HepG2 (cell line): ENCODE measurements around the gene IKZF4. TPM values are rescaled to one million over a fixed set of nuclear protein-coding genes. Genes with fewer than 3 reads are reported as not detected.

Experiments
- AKNA ChIP-seq: sonication (generic); formaldehyde crosslinking; IDR thresholded peaks from 2 replicates; pipeline ENCODE4 v1.4.0; 2020; ENCODE audit warnings: missing genetic modification reagents, borderline replicate concordance
- DRAP1 ChIP-seq: IDR thresholded peaks from 2 replicates; pipeline ENCODE4 v1.6.1; 2016; ENCODE audit warnings: missing genetic modification reagents, missing compliant biosample characterization
- EED ChIP-seq: sonication (generic); formaldehyde crosslinking; IDR thresholded peaks from 2 replicates; pipeline ENCODE4 v1.5.0; 2020; ENCODE audit warnings: mild to moderate bottlenecking, missing genetic modification reagents
- HINFP ChIP-seq: sonication (generic); formaldehyde crosslinking; IDR thresholded peaks from 2 replicates; pipeline ENCODE4 v1.4.0; 2020; ENCODE audit warnings: low read depth, mild to moderate bottlenecking, missing genetic modification reagents
- HNF4G ChIP-seq, 2 experiments: sonication (generic) in 1 of 2; formaldehyde crosslinking in 1 of 2; IDR thresholded peaks; 2 replicates each; pipeline versions ENCODE4 v1.4.0 to v1.6.1; 2011 to 2020; ENCODE audit warnings: borderline replicate concordance in 2 of 2, low read depth in 2 of 2, mild to moderate bottlenecking in 2 of 2, low read length in 1 of 2, missing genetic modification reagents in 1 of 2, moderate library complexity in 1 of 2
- ISL2 ChIP-seq: sonication (generic); formaldehyde crosslinking; IDR thresholded peaks from 2 replicates; pipeline ENCODE4 v1.5.0; 2020; ENCODE audit warnings: missing genetic modification reagents
- MLXIP ChIP-seq: sonication (generic); formaldehyde crosslinking; IDR thresholded peaks from 2 replicates; pipeline ENCODE4 v1.9.0; 2021; ENCODE audit warnings: missing genetic modification reagents, borderline replicate concordance
- PLRG1 ChIP-seq: fragments of 450-650 bp; conservative IDR thresholded peaks from 2 replicates; pipeline ENCODE4 v1.6.1; 2016
- SMARCC2 ChIP-seq: fragments of 450-650 bp; IDR thresholded peaks from 2 replicates; pipeline ENCODE4 v1.6.1; 2017; ENCODE audit warnings: antibody characterized with exemption, mild to moderate bottlenecking
- ZKSCAN1 ChIP-seq: fragments of 150-350 bp; IDR thresholded peaks from 2 replicates; pipeline ENCODE4 v1.6.1; 2014; ENCODE audit warnings: low read length
- ZNF614 ChIP-seq: IDR thresholded peaks from 2 replicates; pipeline ENCODE4 v1.6.1; 2018; ENCODE audit warnings: missing biosample characterization, missing genetic modification reagents, inconsistent platforms, borderline replicate concordance
- ZSCAN20 ChIP-seq: sonication (generic); formaldehyde crosslinking; IDR thresholded peaks from 2 replicates; pipeline ENCODE4 v1.4.0; 2020; ENCODE audit warnings: missing genetic modification reagents, mild to moderate bottlenecking, borderline replicate concordance
- polyA plus RNA-seq, 8 experiments: library from polyadenylated mRNA; depleted of rRNA in 3 of 8; stranded (reverse) in 7 of 8; unstranded in 1 of 8; fragments of >200 nt; fragmentation: Illumina TruSeq in 4 of 8; extraction: Trizol in 4 of 8; gene quantifications; 2 replicates each; pipeline versions ENCODE4 v1.2.1 to v1.2.3, GENCODE V29; 2011 to 2016; ENCODE audit warnings: low read depth in 4 of 8, missing spikeins in 1 of 8, mixed read lengths in 1 of 8; ENCODE audit not compliant: insufficient read depth in 1 of 8
- total RNA-seq, 5 experiments: library from RNA; depleted of rRNA; stranded (reverse); fragments of >200 nt; fragmentation: Illumina TruSeq; extraction: Trizol; gene quantifications; 2 replicates each; pipeline ENCODE4 v1.2.3, GENCODE V29; 2016; ENCODE audit warnings: low read depth in 1 of 5
- TF ChIP-seq, protein P1 (sequence below): sonication (generic); formaldehyde crosslinking; IDR thresholded peaks from 2 replicates; pipeline ENCODE4 v1.4.0; 2020; ENCODE audit warnings: missing genetic modification reagents

Gene IKZF4
- total and polyA plus RNA-seq, 2 of the 13 experiments (the other 11 are each of a cell fraction or from before 2014, with no cell fraction given) = 0.58 to 2.2 TPM

GRCh38 chr12:56079723-56080555 is 59.1 kb downstream of the IKZF4 start, which contains the start of gene ERBB3 (continued):
- TF ChIP-seq, protein P1, sequence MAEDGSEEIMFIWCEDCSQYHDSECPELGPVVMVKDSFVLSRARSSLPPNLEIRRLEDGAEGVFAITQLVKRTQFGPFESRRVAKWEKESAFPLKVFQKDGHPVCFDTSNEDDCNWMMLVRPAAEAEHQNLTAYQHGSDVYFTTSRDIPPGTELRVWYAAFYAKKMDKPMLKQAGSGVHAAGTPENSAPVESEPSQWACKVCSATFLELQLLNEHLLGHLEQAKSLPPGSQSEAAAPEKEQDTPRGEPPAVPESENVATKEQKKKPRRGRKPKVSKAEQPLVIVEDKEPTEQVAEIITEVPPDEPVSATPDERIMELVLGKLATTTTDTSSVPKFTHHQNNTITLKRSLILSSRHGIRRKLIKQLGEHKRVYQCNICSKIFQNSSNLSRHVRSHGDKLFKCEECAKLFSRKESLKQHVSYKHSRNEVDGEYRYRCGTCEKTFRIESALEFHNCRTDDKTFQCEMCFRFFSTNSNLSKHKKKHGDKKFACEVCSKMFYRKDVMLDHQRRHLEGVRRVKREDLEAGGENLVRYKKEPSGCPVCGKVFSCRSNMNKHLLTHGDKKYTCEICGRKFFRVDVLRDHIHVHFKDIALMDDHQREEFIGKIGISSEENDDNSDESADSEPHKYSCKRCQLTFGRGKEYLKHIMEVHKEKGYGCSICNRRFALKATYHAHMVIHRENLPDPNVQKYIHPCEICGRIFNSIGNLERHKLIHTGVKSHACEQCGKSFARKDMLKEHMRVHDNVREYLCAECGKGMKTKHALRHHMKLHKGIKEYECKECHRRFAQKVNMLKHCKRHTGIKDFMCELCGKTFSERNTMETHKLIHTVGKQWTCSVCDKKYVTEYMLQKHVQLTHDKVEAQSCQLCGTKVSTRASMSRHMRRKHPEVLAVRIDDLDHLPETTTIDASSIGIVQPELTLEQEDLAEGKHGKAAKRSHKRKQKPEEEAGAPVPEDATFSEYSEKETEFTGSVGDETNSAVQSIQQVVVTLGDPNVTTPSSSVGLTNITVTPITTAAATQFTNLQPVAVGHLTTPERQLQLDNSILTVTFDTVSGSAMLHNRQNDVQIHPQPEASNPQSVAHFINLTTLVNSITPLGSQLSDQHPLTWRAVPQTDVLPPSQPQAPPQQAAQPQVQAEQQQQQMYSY (CRISPR knock-in tag) = peak; percentile 79
- TF ChIP-seq ZNF614 (no peak), ZSCAN20 (peak; percentile 89), ZKSCAN1 (no peak), ISL2 (CRISPR knock-in tag) (peak; percentile 52), DRAP1 (peak; percentile 70), PLRG1 (no peak), AKNA (no peak), EED (CRISPR knock-in tag) (peak; percentile 43), HINFP (no peak), SMARCC2 (no peak), MLXIP (CRISPR knock-in tag) (no peak), HNF4G (IDR thresholded peaks at IDR 0.05; ENCODE audit: borderline replicate concordance, low read depth, low read length) (no peak), HNF4G (CRISPR knock-in tag; IDR thresholded peaks at IDR 0.05; ENCODE audit: borderline replicate concordance, low read depth) (no peak; the same call in 1 of the 2 replicates)
